GM23338 (cell line): ENCODE data around the gene SPEM3.

Source experiments
- CTCF ChIP-seq, 2 experiments: fragments of 200-600 bp in 1 of 2; sonication (generic) in 1 of 2; conservative IDR thresholded peaks; 2 replicates each; pipeline versions ENCODE4 v1.5.1 to v1.6.1; 2016 to 2017; ENCODE audit warnings: antibody characterized with exemption in 2 of 2, low read depth in 2 of 2, mild to moderate bottlenecking in 2 of 2, moderate library complexity in 1 of 2
- EZH2phosphoT487 ChIP-seq: fragments of 200-600 bp; sonication (generic); IDR thresholded peaks from one replicate; pipeline ENCODE4 v1.8.1; 2018; ENCODE audit warnings: antibody characterized with exemption; ENCODE audit not compliant: unreplicated experiment
- JUNB ChIP-seq: IDR thresholded peaks from one replicate; pipeline ENCODE4 v1.6.1; 2016; ENCODE audit warnings: antibody characterized with exemption; ENCODE audit not compliant: unreplicated experiment
- POLR2AphosphoS5 ChIP-seq: IDR thresholded peaks from 2 replicates; pipeline ENCODE4 v1.6.1; 2016; ENCODE audit warnings: antibody characterized with exemption, low read depth
- STAT1 ChIP-seq: IDR thresholded peaks from one replicate; pipeline ENCODE4 v1.6.1; 2016; ENCODE audit warnings: antibody characterized with exemption; ENCODE audit not compliant: unreplicated experiment
- TF ChIP-seq, protein P1 (sequence below): IDR thresholded peaks from one replicate; pipeline ENCODE4 v1.6.1; 2018; ENCODE audit warnings: antibody characterized with exemption; ENCODE audit not compliant: unreplicated experiment

GRCh38 chr17:7384489-7385081 is 44.1 kb upstream of the SPEM3 start:
- TF ChIP-seq POLR2AphosphoS5 (no peak; the same call in 1 of the 2 replicates), EZH2phosphoT487 (no peak), CTCF (conservative IDR thresholded peaks at IDR 0.05; ENCODE audit: low read depth in 2 of 2) (no peak), STAT1 (no peak), JUNB (no peak)
- TF ChIP-seq, protein P1, sequence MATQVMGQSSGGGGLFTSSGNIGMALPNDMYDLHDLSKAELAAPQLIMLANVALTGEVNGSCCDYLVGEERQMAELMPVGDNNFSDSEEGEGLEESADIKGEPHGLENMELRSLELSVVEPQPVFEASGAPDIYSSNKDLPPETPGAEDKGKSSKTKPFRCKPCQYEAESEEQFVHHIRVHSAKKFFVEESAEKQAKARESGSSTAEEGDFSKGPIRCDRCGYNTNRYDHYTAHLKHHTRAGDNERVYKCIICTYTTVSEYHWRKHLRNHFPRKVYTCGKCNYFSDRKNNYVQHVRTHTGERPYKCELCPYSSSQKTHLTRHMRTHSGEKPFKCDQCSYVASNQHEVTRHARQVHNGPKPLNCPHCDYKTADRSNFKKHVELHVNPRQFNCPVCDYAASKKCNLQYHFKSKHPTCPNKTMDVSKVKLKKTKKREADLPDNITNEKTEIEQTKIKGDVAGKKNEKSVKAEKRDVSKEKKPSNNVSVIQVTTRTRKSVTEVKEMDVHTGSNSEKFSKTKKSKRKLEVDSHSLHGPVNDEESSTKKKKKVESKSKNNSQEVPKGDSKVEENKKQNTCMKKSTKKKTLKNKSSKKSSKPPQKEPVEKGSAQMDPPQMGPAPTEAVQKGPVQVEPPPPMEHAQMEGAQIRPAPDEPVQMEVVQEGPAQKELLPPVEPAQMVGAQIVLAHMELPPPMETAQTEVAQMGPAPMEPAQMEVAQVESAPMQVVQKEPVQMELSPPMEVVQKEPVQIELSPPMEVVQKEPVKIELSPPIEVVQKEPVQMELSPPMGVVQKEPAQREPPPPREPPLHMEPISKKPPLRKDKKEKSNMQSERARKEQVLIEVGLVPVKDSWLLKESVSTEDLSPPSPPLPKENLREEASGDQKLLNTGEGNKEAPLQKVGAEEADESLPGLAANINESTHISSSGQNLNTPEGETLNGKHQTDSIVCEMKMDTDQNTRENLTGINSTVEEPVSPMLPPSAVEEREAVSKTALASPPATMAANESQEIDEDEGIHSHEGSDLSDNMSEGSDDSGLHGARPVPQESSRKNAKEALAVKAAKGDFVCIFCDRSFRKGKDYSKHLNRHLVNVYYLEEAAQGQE = no peak
